PC-3 (cell line): ENCODE results near the gene DNAH9.

Source experiments
- EZH2 ChIP-seq: fragments of 300-600 bp; sonication (generic); IDR thresholded peaks from one replicate; pipeline ENCODE4 v1.6.1; 2017; ENCODE audit warnings: antibody characterized with exemption, mild to moderate bottlenecking, low read length; ENCODE audit not compliant: unreplicated experiment
- TF ChIP-seq, protein P1 (sequence below): fragments of 300-600 bp; sonication (generic); conservative IDR thresholded peaks from 2 replicates; pipeline ENCODE4 v1.5.1; 2017; ENCODE audit warnings: antibody characterized with exemption, low read depth, mild to moderate bottlenecking, low read length

DNA sequence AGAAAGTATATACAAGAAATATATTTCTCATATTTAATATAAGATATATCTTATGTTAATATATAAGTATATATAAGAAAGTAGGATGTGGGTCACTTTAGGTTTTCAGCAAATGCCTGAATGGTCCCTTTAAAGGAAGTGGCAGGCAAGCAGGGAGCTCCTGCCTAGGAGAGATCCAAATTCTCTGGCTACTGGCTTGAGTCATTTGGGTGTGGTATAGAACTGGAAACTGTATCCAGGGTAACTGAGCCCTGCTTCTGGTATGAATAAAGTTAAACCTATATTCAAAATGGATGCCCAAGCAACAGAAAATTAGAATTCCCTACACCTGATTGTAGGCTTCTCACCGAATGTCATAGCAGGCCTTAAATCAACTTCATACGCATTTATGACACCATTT lies 254.6 kb downstream of the DNAH9 start:
- TF ChIP-seq, protein P1, sequence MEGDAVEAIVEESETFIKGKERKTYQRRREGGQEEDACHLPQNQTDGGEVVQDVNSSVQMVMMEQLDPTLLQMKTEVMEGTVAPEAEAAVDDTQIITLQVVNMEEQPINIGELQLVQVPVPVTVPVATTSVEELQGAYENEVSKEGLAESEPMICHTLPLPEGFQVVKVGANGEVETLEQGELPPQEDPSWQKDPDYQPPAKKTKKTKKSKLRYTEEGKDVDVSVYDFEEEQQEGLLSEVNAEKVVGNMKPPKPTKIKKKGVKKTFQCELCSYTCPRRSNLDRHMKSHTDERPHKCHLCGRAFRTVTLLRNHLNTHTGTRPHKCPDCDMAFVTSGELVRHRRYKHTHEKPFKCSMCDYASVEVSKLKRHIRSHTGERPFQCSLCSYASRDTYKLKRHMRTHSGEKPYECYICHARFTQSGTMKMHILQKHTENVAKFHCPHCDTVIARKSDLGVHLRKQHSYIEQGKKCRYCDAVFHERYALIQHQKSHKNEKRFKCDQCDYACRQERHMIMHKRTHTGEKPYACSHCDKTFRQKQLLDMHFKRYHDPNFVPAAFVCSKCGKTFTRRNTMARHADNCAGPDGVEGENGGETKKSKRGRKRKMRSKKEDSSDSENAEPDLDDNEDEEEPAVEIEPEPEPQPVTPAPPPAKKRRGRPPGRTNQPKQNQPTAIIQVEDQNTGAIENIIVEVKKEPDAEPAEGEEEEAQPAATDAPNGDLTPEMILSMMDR = no peak
- no peak for TF ChIP-seq EZH2
